Endothelial cell (in vitro differentiated cells): ENCODE results near the gene IRF6. TPM values are rescaled to one million over a fixed set of nuclear protein-coding genes. Genes with fewer than 3 reads are reported as not detected.

Source experiments
- DNase-seq: peaks from one replicate; pipeline ENCODE4 v3.0.0; 2021; ENCODE audit warnings: low spot score
- H3K27ac Mint-ChIP-seq: one replicate; pipeline ENCODE4 v1.8.0; 2021; ENCODE audit warnings: mixed read lengths, inconsistent platforms; ENCODE audit not compliant: unreplicated experiment
- H3K27me3 Mint-ChIP-seq: one replicate; pipeline ENCODE4 v1.8.0; 2021; ENCODE audit warnings: mild to moderate bottlenecking, moderate library complexity, mixed read lengths, inconsistent platforms; ENCODE audit not compliant: unreplicated experiment
- H3K36me3 Mint-ChIP-seq: one replicate; pipeline ENCODE4 v1.8.0; 2021; ENCODE audit warnings: mild to moderate bottlenecking, low read depth, mixed read lengths, inconsistent platforms; ENCODE audit not compliant: unreplicated experiment
- H3K4me1 Mint-ChIP-seq: one replicate; pipeline ENCODE4 v1.8.0; 2021; ENCODE audit warnings: mild to moderate bottlenecking, mixed read lengths, inconsistent platforms; ENCODE audit not compliant: unreplicated experiment
- H3K4me3 Mint-ChIP-seq: one replicate; pipeline ENCODE4 v1.8.0; 2021; ENCODE audit warnings: mild to moderate bottlenecking, mixed read lengths, inconsistent platforms; ENCODE audit not compliant: unreplicated experiment
- H3K9me3 Mint-ChIP-seq: one replicate; pipeline ENCODE4 v1.8.0; 2021; ENCODE audit warnings: mixed read lengths, inconsistent platforms; ENCODE audit not compliant: unreplicated experiment
- total RNA-seq: library from RNA; stranded (reverse); fragmentation: NEBNext Ultra II Directional; extraction: Animal tissue kit (Norgen Biotek cat#: 25700); gene quantifications from one replicate; pipeline ENCODE4 v1.2.1, GENCODE V29; 2021; ENCODE audit not compliant: unreplicated experiment
- TF ChIP-seq, protein P1 (sequence below): fragments of 200-600 bp; sonication (generic); IDR thresholded peaks from one replicate; pipeline ENCODE4 v1.5.0; 2021; ENCODE audit warnings: antibody characterized with exemption; ENCODE audit not compliant: unreplicated experiment

The IRF6 gene
- total RNA-seq, 1 donor from 2014 or later: 21.3 TPM

DNA sequence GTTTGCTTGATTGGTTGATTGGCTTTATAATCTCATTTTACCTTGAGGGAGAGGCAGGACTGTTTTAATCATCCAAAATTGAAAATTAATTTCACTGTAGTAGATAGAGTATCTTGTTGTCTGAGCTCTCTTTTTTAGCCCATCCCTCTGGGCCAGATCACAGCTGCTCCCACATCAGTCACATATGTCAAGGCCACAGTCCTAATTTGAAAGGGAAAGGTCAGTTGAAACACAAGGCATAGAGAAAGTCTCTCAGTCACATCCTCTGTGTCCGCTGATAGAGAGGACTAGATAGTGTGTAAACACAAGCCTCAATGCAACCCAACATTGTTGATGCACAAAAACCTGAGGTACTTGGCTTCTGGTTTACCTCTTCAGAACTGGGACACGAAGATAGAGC is 28.4 kb downstream of the IRF6 start:
- DNase-seq: no peak
- TF ChIP-seq, protein P1, sequence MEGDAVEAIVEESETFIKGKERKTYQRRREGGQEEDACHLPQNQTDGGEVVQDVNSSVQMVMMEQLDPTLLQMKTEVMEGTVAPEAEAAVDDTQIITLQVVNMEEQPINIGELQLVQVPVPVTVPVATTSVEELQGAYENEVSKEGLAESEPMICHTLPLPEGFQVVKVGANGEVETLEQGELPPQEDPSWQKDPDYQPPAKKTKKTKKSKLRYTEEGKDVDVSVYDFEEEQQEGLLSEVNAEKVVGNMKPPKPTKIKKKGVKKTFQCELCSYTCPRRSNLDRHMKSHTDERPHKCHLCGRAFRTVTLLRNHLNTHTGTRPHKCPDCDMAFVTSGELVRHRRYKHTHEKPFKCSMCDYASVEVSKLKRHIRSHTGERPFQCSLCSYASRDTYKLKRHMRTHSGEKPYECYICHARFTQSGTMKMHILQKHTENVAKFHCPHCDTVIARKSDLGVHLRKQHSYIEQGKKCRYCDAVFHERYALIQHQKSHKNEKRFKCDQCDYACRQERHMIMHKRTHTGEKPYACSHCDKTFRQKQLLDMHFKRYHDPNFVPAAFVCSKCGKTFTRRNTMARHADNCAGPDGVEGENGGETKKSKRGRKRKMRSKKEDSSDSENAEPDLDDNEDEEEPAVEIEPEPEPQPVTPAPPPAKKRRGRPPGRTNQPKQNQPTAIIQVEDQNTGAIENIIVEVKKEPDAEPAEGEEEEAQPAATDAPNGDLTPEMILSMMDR: no peak
- H3K4me1 Mint-ChIP-seq: peaks cover 7% of the 10 kb centered on the region
- H3K27me3 Mint-ChIP-seq: no peaks in the 10 kb centered on the region
- H3K27ac Mint-ChIP-seq: no peak overlapping the region
- H3K4me3 Mint-ChIP-seq: no peak overlapping the region
- H3K36me3 Mint-ChIP-seq: no peaks in the 10 kb centered on the region
- no peaks in the 10 kb centered on the region for H3K9me3 Mint-ChIP-seq

DNA sequence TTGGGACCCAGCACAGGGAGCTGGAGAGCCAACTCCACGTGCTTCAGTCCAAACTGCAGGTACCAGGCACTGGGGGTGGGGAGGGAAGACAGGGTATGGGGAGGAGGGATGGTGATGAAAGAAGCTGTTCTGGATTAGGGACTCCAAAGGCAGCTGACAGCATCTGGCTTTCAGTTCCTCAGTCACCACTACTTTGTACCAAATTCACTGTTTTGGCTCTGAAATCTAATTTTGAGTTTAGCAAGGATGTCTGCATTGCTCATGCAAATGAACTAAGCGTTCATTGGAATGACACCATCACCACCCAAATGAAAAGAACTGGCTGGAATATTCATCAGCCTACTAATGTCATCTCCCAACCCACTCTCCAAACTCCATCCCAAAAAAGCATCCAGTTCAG is 30.3 kb downstream of the IRF6 start:
- peaks cover 7% of the 10 kb centered on the region for H3K4me1 Mint-ChIP-seq
- H3K4me3 Mint-ChIP-seq: no peak overlapping the region
- no peak for DNase-seq
- no peaks in the 10 kb centered on the region for H3K27me3 Mint-ChIP-seq
- no peaks in the 10 kb centered on the region for H3K36me3 Mint-ChIP-seq
- no peak overlapping the region for H3K27ac Mint-ChIP-seq
- H3K9me3 Mint-ChIP-seq: no peaks in the 10 kb centered on the region
- TF ChIP-seq, protein P1: no peak

DNA sequence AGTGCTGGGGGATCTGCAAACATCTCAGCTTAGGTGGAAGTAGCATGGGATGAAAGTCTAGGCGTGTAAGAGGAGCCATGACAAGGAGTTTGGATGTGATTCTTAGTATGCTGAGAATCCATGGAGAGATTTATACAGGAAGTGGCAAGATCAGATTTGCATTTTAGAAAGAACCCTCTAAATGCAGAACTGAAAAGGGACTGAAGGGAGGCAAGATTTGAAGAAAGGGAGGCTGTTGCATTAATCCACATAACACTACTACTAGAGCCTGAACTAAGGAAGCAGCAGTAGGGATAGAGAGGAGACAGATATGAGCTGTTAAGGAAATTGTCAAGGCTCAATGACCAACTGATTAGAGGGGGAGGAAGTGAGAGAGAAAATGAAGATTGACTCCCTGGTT is 31.4 kb downstream of the IRF6 start:
- no peaks in the 10 kb centered on the region for H3K27me3 Mint-ChIP-seq
- no peaks in the 10 kb centered on the region for H3K36me3 Mint-ChIP-seq
- H3K4me3 Mint-ChIP-seq: no peak overlapping the region
- TF ChIP-seq, protein P1: no peak
- H3K9me3 Mint-ChIP-seq: no peaks in the 10 kb centered on the region
- peaks cover 7% of the 10 kb centered on the region for H3K4me1 Mint-ChIP-seq
- no peak for DNase-seq
- H3K27ac Mint-ChIP-seq: no peak overlapping the region

GRCh38 chr1:209772126-209772525 is 33.8 kb downstream of the IRF6 start:
- Mint-ChIP-seq H3K27ac (no peak overlapping the region), H3K36me3 (no peaks in the 10 kb centered on the region), H3K4me1 (peaks cover 7% of the 10 kb centered on the region), H3K9me3 (peaks cover 4% of the 10 kb centered on the region), H3K27me3 (no peaks in the 10 kb centered on the region), H3K4me3 (no peak overlapping the region)
- DNase-seq: no peak
- TF ChIP-seq, protein P1: no peak

- no peak for DNase-seq
- TF ChIP-seq, protein P1: no peak
- no peak overlapping the region for H3K27ac Mint-ChIP-seq
- no peaks in the 10 kb centered on the region for H3K27me3 Mint-ChIP-seq
- H3K4me1 Mint-ChIP-seq: peaks cover 7% of the 10 kb centered on the region
- peaks cover 4% of the 10 kb centered on the region for H3K9me3 Mint-ChIP-seq
- H3K36me3 Mint-ChIP-seq: no peaks in the 10 kb centered on the region
- no peak overlapping the region for H3K4me3 Mint-ChIP-seq
Measured at GRCh38 chr1:209770636-209771415, 35.1 kb downstream of the IRF6 start.
